ENCODE results near the gene GOLGA5. TPM values are rescaled to one million over a fixed set of nuclear protein-coding genes. Genes with fewer than 3 reads are reported as not detected.

Gene GOLGA5
- total and polyA plus RNA-seq, 2 of the 8 experiments (the other 6 are each of a cell fraction or from before 2014, with no cell fraction given): 13.0 to 25.4 TPM

GRCh38 chr14:92759679-92760523, 34.2 kb upstream of the GOLGA5 start:
- TF ChIP-seq, protein P1, sequence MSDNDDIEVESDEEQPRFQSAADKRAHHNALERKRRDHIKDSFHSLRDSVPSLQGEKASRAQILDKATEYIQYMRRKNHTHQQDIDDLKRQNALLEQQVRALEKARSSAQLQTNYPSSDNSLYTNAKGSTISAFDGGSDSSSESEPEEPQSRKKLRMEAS (IDR thresholded peaks at IDR 0.05): no peak
- TF ChIP-seq ASH2L (IDR thresholded peaks at IDR 0.05; ENCODE audit: low read length): no peak
- no peak for TF ChIP-seq RNF2 (IDR thresholded peaks at IDR 0.05; ENCODE audit: borderline replicate concordance, low read depth, low read length, missing control alignments, poor library complexity, severe bottlenecking)
- TF ChIP-seq RXRA (IDR thresholded peaks at IDR 0.05; ENCODE audit: insufficient read depth, low read depth, low read length): no peak
- TF ChIP-seq GTF2F1 (IDR thresholded peaks at IDR 0.05; ENCODE audit: borderline replicate concordance, low read depth, low read length): no peak
- TF ChIP-seq EGR1 (IDR thresholded peaks at IDR 0.05; ENCODE audit: borderline replicate concordance, low read depth, low read length): no peak
- no peak for TF ChIP-seq EZH2 (IDR thresholded peaks at IDR 0.05; ENCODE audit: low read depth, low read length, severe bottlenecking)
- TF ChIP-seq POU5F1 (IDR thresholded peaks at IDR 0.05; ENCODE audit: low read depth, low read length): no peak
- no peak for TF ChIP-seq CHD2 (IDR thresholded peaks at IDR 0.05; ENCODE audit: low read length)
- H2AFZ ChIP-seq (ENCODE audit: low read length): no peak overlapping the region
- no peak overlapping the region for H3K14ac ChIP-seq (ENCODE audit: insufficient read length)
- no peak overlapping the region for H4K5ac ChIP-seq (ENCODE audit: insufficient read length, low read depth, low read length)
- H3K4ac ChIP-seq (replicated peaks; ENCODE audit: insufficient read length, low read depth, low read length): no peak overlapping the region
- no peaks in the 10 kb centered on the region for H4K20me1 ChIP-seq (replicated peaks in 1 of 2; ENCODE audit: control insufficient read depth in 1 of 2, insufficient read depth in 2 of 2, low read length in 2 of 2)
- no peaks in the 10 kb centered on the region for H3K79me1 ChIP-seq (ENCODE audit: low read depth, low read length)
- H3K79me2 ChIP-seq (ENCODE audit: control insufficient read depth in 1 of 2, insufficient read depth in 2 of 2, low read length in 2 of 2): no peaks in the 10 kb centered on the region
- no peak overlapping the region for H2BK20ac ChIP-seq (ENCODE audit: low read length)
- H3K4me1 ChIP-seq (replicated peaks in 1 of 4; ENCODE audit: control insufficient read depth in 3 of 4, insufficient read depth in 4 of 4, low read length in 3 of 4): no peaks in the 10 kb centered on the region
- H2BK5ac ChIP-seq (ENCODE audit: low read depth, low read length): no peak overlapping the region
- no peak overlapping the region for H4K91ac ChIP-seq (replicated peaks; ENCODE audit: insufficient read length, low read length)
- no peak overlapping the region for H2BK120ac ChIP-seq (replicated peaks; ENCODE audit: low read depth, low read length)
- 91 to 100% methylated on average over 2 to 12 of the region's 12 CpGs for WGBS, 2 experiments (ENCODE audit: extremely low coverage in 1 of 2, insufficient coverage in 1 of 2, insufficient read length in 1 of 2, insufficient replicate concordance in 2 of 2, low coverage in 1 of 2, low lambda C conversion rate in 2 of 2, missing lambda C conversion rate in 1 of 2)
- DNase-seq (ENCODE audit: low read depth in 1 of 2, low spot score in 2 of 2) (no peak), FAIRE-seq (no peak)
- H3K23me2 ChIP-seq (ENCODE audit: low read depth, low read length): no peaks in the 10 kb centered on the region
- H2BK12ac ChIP-seq (ENCODE audit: low read depth, low read length): no peak overlapping the region
- no peak overlapping the region for H3K4me3 ChIP-seq (ENCODE audit: extremely low read depth in 1 of 4, insufficient read depth in 2 of 4, low read depth in 3 of 4, low read length in 4 of 4)
- H3K4me2 ChIP-seq (ENCODE audit: insufficient read depth in 1 of 2, low read depth in 2 of 2, low read length in 2 of 2): no peak overlapping the region
- no peak overlapping the region for H3K23ac ChIP-seq (ENCODE audit: insufficient read length)
- CTCF ChIA-PET (ENCODE audit: partially characterized antibody): interaction anchor here (1.4 kb wide), 1 partner anchor 10 kb away, joined by 4 read pairs; no protein-coding TSS in a partner anchor
- H2AK5ac ChIP-seq (ENCODE audit: low read depth, low read length): no peak overlapping the region
- no peak overlapping the region for H2BK15ac ChIP-seq (ENCODE audit: low read length)
- H3K36me3 ChIP-seq (ENCODE audit: control insufficient read depth in 2 of 4, insufficient read depth in 4 of 4, low read length in 3 of 4): no peaks in the 10 kb centered on the region
- H3K9ac ChIP-seq (replicated peaks in 1 of 4; ENCODE audit: extremely low read depth in 1 of 4, low read depth in 3 of 4, low read length in 3 of 4): no peak overlapping the region
- POLR2A ChIA-PET (ENCODE audit: partially characterized antibody): interaction anchor here (1.2 kb wide), 1 partner anchor 12 kb away, joined by 9 read pairs; the partner anchor contains the start of gene LGMN
- no peak overlapping the region for H3K18ac ChIP-seq (ENCODE audit: extremely low read depth, low read length)
- H3K27ac ChIP-seq (ENCODE audit: low read depth, low read length): no peak overlapping the region
- no peak overlapping the region for H3K56ac ChIP-seq (replicated peaks; ENCODE audit: insufficient read length, low read depth, low read length)
- no peaks in the 10 kb centered on the region for H3K27me3 ChIP-seq (replicated peaks in 1 of 4; ENCODE audit: control insufficient read depth in 3 of 4, extremely low read depth in 1 of 4, insufficient read depth in 3 of 4, low read length in 3 of 4)
- no peak overlapping the region for H4K8ac ChIP-seq (ENCODE audit: extremely low read depth, insufficient read depth, low read length)
- H3K9me3 ChIP-seq (ENCODE audit: insufficient read depth in 2 of 2, low read depth in 1 of 2, low read length in 1 of 2): no peaks in the 10 kb centered on the region
